Measurements from ENCODE around the gene DXO. TPM values are rescaled to one million over a fixed set of nuclear protein-coding genes. Genes with fewer than 3 reads are reported as not detected.

Gene DXO
- total and polyA plus RNA-seq, 2 of the 13 experiments (the other 11 are each of a cell fraction or from before 2014, with no cell fraction given) = 18.6 to 26.2 TPM

DNA sequence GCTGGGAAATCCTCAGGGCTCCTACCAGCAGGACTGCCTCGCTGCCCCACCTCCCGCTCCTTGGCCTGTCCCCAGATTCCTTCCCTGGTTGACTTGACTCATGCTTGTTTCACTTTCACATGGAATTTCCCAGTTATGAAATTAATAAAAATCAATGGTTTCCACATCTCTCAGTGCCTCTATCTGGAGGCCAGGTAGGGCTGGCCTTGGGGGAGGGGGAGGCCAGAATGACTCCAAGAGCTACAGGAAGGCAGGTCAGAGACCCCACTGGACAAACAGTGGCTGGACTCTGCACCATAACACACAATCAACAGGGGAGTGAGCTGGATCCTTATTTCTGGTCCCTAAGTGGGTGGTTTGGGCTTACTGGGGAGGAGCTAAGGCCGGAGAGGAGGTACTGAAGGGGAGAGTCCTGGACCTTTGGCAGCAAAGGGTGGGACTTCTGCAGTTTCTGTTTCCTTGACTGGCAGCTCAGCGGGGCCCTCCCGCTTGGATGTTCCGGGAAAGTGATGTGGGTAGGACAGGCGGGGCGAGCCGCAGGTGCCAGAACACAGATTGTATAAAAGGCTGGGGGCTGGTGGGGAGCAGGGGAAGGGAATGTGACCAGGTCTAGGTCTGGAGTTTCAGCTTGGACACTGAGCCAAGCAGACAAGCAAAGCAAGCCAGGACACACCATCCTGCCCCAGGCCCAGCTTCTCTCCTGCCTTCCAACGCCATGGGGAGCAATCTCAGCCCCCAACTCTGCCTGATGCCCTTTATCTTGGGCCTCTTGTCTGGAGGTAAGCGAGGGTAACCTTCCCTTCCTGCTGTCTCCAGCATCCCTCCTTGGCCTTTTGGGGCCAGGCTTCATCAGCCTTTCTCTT is 26.2 kb downstream of the DXO start, which contains the start of gene CFB (continued):
- TF ChIP-seq SALL2 (CRISPR knock-in tag; IDR thresholded peaks at IDR 0.05) (peak; percentile 71; the same call in 1 of the 2 replicates), ZNF224 (CRISPR knock-in tag; IDR thresholded peaks at IDR 0.05) (0 out of 2 replicates have a peak, but pooled peaks have one; percentile 4), TAF15 (IDR thresholded peaks at IDR 0.05; ENCODE audit: low read depth, low read length, poor library complexity, severe bottlenecking) (no peak), ZNF576 (CRISPR knock-in tag; IDR thresholded peaks at IDR 0.05) (no peak; the same call in 1 of the 2 replicates), REPIN1 (CRISPR knock-in tag; IDR thresholded peaks at IDR 0.05; ENCODE audit: borderline replicate concordance, low read depth) (peak; percentile 91), BHLHE40 (IDR thresholded peaks at IDR 0.05; ENCODE audit: low read length) (peak; percentile 45; the same call in 1 of the 2 replicates), SRF (IDR thresholded peaks at IDR 0.05; ENCODE audit: low read depth, low read length) (no peak), NFE2L2 (IDR thresholded peaks at IDR 0.05; ENCODE audit: low read length) (no peak), MEIS1 (CRISPR knock-in tag; IDR thresholded peaks at IDR 0.05; ENCODE audit: borderline replicate concordance) (peak; percentile 85), SMAD1 (CRISPR knock-in tag; IDR thresholded peaks at IDR 0.05; ENCODE audit: borderline replicate concordance, low read depth) (no peak; the same call in 1 of the 2 replicates), GFI1 (CRISPR knock-in tag; IDR thresholded peaks at IDR 0.05; ENCODE audit: borderline replicate concordance) (peak; percentile 85), POLR2A (IDR thresholded peaks at IDR 0.05; ENCODE audit: insufficient read depth in 1 of 2, low read depth in 2 of 2, low read length in 2 of 2) (peak in 1 of 2 experiments; percentile 96; a peak in 2 of 4 replicates), ZNF616 (CRISPR knock-in tag; IDR thresholded peaks at IDR 0.05; ENCODE audit: low read depth) (no peak; the same call in 1 of the 2 replicates), KDM1A (CRISPR knock-in tag; IDR thresholded peaks at IDR 0.05) (peak; percentile 65; the same call in 1 of the 2 replicates), MLLT10 (CRISPR knock-in tag; IDR thresholded peaks at IDR 0.05) (no peak), HNRNPL (IDR thresholded peaks at IDR 0.05; ENCODE audit: low read depth, low read length) (0 out of 2 replicates have a peak, but pooled peaks have one; percentile 57), ATF4 (CRISPR knock-in tag; IDR thresholded peaks at IDR 0.05) (peak in 1 of 2 experiments; percentile 77; a peak in 2 of 4 replicates), RORA (CRISPR knock-in tag; IDR thresholded peaks at IDR 0.05) (no peak), ZFX (CRISPR knock-in tag; IDR thresholded peaks at IDR 0.05; ENCODE audit: low read depth) (peak; percentile 84), ZNF460 (CRISPR knock-in tag; IDR thresholded peaks at IDR 0.05; ENCODE audit: borderline replicate concordance) (peak; percentile 69; the same call in 1 of the 2 replicates), ZNF883 (CRISPR knock-in tag; IDR thresholded peaks at IDR 0.05; ENCODE audit: not compliant biosample characterization) (no peak), RBFOX2 (IDR thresholded peaks at IDR 0.05; ENCODE audit: low read depth, low read length) (peak; percentile 68), ZNF574 (CRISPR knock-in tag; IDR thresholded peaks at IDR 0.05) (peak; percentile 73)
- TF ChIP-seq, protein P1, sequence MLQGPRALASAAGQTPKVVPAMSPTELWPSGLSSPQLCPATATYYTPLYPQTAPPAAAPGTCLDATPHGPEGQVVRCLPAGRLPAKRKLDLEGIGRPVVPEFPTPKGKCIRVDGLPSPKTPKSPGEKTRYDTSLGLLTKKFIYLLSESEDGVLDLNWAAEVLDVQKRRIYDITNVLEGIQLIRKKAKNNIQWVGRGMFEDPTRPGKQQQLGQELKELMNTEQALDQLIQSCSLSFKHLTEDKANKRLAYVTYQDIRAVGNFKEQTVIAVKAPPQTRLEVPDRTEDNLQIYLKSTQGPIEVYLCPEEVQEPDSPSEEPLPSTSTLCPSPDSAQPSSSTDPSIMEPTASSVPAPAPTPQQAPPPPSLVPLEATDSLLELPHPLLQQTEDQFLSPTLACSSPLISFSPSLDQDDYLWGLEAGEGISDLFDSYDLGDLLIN (CRISPR knock-in tag; IDR thresholded peaks at IDR 0.05; ENCODE audit: borderline replicate concordance) = peak; percentile 49; the same call in 1 of the 2 replicates

Data from HepG2 (cell line).